IPS DF 19.7 (cell line): ENCODE measurements around the gene TNP2.
A peak's percentile ranks its signal among the peaks of the same experiment; 100 is the strongest.

Experiments
- DNase-seq: peaks from one replicate; pipeline ENCODE4 v3.0.0-alpha.2; 2013; ENCODE audit warnings: low read depth, low spot score

Gene TNP2

DNA sequence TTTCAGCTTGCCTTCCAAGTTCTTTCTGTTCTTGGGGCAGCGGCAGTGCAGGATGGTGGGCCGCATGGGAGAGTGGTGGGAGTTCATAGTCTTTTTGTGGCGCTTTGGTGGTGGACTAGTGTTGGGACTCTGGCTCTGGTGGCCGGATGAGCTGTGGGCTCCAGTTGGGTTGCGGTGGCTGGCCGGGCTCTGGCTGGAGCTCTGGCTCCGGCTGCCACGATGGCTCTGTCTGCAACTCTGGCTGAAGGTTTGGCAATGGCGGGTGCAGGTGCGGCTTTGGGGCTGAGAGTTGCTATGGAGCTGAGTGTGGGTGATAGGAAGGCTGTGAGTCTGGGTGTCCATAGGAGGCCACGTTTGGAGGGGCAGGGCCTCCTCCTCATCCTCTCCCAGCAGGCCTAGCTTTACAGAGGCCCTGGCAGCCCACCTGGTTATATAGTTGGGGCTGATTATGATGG lies at the start of gene TNP2:
Gene TNP2, minus strand, starts transcription at position 405 of the 455 bp plus-strand sequence. Its CDS starts 63 bp downstream, at position 342.
- DNase-seq, result no peak

DNA sequence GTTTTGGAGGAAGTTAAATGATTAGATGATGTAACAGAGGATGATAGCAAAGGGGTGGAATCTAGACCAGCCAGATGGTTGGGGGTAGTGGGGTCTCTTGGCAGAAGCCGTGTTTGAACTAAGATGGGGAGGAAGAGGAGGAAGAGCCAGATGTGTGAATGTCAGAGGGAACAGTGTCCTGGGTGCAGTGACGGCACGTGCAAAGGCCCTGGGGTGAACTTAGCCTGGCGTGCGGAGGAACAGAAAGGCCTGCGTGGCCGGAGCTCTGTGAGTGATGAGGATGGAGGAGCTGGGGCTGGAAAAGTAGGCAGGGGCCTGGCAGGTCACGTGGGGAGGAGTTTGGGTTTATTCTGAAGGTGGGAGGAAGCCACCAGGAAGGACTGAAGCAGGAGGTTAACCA lies 49.7 kb upstream of the TNP2 start:
- no peak for DNase-seq

DNA sequence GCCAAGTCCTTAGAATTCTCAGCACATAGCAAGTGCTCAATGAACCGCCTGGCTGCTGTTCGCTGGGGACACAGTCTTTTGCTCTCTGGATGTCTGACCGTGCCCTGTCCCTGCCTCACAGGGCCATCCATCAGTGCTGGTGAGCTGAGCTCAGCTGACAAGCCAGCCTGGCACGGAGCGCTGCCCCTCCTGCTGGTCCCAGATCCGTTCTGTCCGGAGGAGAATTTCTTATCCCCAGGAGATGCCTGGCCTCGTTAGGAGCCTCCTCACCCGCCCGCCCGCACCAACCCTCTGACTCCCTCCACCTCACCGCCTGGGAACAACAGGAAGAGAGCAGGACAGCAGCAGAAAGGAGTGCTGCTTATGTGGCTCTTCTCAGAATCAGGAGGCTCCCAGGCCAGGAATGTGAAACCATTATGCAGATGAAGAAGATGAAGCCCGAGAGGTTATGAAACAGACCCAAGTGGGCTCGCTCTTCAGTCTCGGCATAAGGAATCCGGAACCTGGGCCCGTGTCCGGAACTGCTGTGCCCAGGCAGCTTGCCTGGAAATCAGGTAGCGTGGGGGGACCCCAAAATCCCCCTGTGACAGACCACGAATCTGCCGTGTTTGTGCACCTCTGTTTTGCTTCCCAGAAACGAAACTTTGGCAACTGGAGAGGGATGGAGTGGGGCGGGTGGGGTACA lies 47.3 kb upstream of the TNP2 start:
- no peak for DNase-seq

DNA sequence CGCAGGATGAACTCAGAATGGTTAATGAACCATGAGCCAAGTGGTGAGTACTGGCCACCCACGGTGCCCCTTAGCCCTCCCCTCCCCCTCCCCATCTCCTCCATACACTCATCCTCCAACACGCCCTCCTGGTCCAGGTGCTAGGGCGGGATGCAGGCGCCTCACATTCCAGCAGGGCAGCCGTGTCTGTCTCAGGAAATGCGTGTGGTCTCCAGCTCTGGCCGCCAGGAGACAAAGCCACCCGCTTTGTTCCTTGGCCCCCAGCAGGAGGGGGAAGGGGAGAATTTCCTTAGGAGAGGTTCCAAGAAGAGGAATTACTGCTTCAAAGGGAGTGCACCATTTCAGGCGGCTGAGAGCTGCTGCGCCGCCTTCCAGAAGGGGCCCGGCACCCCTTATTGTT lies 46.4 kb upstream of the TNP2 start:
- DNase-seq, result peak; percentile 99

DNA sequence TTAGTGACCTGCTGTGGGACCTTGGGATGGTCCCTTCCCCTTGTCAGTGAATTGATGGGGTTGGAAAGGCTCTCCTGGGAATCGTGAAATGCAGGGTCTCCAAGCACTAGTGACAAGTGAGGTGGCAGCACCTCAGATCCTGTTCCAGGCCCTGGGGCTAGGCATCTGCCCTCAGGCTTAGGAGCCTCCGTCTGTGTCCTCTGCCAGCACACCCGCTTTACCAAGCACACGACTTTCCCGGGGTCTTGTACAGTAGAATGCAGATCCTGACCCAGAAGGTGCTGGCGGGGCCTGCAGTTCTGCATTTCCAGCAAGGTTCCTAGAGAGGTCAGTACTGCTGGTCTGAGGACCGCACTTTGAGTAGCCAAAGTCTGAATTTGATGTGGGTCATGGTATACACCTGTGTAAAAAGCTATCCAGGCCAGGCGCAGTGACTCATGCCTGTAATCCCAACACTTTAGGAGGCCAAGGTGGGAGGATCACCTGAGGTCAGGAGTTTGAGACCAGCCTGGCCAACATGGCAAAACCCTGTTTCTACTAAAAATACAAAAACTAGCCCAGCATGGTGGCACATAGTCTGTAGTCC lies 45.3 kb upstream of the TNP2 start:
- no peak for DNase-seq

DNA sequence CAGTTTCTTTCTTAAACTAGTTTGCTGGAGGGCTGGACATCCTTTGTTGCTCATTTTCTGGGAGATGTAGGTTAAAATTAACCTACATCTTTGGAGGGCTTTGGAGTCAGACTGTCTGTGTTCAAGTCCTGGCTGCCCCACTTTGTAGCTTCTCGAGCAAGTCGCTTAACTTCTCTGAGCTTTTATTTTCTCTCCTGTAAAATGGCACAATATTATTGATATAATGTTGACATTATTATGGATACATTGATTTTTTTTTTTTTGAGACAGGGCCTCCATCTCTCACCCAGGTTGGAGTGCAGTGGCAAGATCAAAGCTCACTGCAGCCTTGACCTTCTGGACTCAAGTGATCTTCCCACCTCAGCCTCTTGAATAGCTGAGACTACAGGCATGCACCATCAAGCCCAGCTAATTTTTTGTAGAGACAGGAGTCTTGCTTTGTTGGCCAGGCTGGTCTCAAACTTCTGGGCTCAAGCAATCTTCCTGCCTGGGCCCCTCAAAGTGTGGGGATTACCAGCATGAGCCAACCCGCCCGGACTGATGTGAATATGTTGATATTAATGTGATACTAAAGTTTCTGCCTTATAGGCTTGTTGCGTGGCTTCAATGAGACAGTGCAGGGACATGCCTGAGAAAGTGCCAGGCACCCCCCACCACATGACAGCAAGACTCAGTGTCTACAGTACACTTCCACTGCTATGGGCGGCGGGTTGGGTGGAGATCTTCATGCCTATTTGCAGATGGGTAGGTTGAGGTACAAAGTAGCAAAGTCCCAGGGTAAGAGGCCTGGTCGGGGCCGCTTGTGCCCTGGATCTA lies 44.6 kb upstream of the TNP2 start:
- no peak for DNase-seq

DNA sequence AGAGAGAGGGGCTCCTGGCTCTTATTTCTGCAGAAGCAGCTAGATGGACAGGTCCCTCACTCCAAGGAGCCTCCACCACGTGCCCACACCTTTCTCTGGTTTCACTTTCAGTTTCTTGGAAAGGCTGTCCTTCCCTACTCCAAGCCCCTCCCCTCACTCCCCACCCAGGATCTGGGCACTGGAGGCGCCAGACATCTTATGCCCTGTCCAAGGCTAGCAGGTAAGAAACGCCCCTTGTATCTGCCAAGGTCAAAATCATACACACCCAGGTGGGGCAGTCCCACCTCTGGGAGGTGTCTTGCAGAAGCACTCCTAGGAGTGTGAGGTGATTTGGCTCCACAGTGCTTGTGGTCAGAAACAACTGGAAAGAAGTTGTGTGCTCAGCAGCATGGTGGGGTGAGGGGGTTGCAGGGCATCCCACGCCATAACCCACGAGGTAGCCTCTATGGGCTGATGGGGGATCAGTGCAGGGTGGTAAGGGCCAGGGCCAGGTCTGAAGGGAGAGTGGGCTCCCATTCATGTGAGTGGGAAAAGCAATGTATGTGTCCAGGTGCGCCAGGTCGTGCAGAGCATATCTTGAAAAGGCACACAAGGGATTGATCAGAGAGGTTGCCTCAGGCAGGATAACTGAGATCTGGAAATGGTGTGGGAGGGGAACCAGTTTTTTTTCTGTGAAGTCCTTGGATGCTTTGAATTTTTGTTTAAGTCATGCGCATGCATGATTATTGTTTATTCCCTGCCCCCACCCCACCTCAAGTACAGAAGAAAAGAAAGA lies 43.8 kb upstream of the TNP2 start:
- no peak for DNase-seq

DNA sequence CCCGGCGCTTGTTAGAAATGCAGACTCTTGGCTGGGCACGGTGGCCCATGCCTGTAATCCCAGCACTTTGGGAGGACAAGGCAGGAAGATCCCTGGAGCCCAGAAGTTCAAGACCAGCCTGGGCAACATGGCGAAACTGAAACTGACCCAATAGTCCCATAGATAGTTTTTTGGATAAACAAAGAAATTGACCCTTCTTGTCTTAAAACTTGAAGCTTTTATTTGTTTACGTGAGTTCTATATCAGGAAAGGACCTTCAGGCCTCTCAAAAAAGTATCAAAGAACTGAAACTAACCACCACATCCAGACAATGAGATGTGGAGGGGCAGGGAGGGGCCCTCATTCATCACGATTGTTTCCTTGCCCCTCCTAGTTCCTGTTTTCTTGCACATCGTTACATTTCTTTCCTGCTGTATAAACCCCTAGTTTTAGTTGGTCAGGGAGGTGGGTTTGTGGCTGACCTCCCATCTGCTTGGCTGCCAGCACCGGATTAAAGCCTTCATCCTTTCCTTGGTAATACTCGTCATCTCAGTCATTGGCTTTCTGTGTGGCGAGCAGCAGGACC lies 42.0 kb upstream of the TNP2 start:
- DNase-seq, result no peak

DNA sequence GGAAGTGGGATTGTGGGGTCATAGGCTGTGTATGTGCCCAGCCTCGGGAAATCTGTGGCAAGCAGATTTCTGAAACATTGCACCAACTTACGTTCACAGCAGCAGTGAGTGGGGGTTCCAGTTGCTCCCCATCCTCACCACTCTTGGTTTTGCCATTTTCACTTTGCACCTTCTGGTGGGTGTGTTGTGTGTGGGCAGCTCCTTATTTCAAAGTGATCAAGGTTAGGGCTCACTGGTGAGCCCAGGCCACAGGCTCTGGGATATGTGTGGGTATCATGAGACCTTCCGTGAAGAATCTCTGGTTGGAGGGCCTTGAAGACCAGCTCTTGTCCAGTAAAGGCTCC lies 41.5 kb upstream of the TNP2 start:
- DNase-seq, result no peak

DNA sequence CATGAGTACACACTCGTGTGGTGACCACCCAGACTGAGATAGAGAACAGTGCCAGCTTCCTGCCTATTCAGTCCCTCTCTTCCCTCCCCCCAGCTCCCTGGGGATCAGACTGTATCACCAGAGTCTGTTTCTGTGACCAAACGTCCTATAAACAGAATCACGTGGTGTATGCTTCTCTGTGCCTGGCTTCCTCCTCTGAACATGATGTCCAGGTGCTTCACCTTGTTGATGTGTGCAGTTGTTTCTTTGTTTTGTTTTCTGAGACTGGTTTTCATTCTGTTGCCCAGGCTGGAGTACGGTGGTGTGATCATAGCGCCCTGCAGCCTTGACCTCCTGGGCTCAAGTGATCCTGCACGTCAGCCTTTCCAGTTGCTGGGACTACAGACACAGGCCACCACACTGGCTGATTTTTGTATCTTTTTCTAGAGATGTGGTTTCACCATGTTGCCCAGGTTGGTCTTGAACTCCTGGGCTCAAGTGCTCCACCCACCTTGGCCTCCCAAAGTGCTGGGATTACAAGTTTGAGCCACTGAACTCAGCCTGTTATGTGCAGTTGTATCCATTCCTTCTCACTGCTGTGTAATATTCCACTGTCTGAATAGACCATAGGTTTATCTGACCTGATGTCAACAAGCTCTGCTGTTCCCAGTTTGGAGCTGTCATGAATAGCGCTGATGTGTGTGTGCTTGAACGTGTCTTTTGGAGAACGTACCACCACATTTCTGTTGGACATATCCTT lies 40.9 kb upstream of the TNP2 start:
- DNase-seq, result no peak

DNA sequence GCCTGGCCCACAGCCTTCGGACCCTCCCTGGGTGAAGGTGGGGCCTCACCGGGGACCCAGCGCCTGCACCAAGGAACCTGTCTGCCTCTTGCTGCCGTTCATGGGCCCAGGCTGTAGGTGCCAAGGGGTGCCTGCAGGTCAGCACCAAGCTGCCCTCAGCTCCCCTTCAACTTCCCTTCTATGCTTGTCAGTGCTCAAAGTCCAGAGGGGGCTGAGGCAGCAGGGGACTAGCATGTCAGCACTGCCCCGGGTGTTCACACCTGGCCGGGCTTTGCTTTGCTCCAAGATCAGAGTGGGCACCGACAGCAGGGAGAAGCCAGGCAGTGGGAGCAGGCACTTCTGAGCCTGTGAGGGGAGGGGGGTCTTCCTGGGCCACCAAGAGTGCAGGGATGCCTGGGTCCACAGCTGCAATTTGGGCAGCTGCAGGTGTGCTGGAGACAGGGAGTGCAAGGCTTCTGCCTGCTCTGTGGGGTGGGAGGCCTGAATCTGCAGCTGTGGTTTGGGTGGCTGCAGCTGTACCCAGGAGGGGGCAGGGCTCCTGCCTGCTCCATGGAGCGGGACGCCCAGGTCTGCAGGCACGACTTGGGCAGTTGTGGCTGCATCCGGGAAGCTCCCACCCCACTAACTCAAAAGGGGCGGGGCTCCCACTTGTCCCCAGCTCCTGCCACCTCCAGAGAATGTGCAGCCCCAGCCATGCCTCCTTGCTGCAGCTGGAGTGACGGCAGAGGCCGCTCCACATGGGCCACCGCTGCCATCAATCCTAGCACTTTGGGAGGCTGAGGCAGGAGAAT lies 39.6 kb upstream of the TNP2 start:
- no peak for DNase-seq

DNA sequence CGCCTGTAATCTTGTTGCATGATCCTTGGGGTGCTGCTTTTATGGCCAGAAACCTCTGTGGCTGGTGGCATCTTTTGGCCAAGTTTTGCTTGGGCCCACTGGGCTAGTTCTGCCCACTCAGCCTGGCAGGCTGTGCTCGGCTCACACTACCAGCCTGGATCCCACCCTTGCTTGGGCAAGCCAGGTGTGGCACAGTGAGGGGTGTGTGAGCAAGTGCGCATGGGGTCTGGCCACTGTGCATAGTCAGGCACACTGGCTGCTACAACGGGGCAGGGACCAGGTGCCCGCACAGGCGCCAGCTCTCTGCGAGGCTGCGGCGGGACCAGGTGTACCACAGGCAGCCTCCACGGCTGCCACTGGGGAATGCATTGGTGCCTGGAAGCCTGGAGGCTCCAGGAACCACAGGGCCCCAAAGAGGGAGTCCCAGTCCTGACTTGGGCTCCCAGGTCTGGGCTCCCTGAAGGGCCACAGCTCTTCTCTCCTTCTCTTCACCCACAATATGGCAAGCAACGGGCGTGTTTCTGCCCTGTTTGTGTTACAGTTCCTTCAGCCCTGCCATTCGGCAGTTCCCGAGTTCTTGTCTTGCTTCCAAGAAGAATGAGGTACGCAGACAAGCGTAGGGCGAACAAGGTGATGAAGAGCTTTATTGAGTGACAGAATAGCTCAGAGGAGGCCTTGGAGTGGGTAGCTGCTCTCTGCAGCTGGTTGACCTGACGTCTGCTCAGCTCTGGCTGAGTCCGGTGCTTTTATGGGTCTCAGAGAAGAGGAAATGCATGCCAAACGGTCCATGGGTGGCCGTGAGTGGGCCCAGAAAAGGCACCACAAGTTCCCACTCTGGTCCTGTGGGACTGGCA lies 38.7 kb upstream of the TNP2 start:
- no peak for DNase-seq

DNA sequence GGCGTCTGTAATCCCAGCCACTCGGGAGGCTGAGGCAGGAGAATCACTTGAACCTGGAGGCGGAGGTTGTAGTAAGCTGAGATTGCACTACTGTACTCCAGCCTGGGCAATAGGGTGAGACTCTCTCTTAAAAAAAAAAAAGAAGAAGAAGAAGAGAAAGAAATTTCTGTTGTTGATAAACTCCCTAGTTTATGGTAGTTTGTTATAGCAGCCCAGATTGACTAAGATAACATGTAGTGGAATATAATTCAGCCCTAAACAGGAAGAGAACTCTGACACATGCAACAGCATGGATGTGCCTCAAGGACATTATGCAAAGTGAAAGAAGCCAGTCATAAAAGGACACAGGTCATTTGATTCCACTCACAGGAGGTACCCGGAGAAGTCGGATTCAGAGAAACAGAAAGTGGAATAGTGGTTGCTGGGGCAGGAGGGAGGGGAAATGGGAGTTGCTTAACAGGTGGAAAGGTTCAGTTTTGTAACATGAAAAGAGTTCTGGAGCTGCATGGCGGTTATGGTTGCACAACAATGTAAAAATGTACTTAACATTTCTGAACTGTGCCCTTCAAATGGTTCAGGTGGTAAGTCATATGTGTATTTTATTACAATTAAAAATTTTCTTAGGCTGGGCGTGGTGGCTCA lies 38.0 kb upstream of the TNP2 start:
- DNase-seq, result no peak

DNA sequence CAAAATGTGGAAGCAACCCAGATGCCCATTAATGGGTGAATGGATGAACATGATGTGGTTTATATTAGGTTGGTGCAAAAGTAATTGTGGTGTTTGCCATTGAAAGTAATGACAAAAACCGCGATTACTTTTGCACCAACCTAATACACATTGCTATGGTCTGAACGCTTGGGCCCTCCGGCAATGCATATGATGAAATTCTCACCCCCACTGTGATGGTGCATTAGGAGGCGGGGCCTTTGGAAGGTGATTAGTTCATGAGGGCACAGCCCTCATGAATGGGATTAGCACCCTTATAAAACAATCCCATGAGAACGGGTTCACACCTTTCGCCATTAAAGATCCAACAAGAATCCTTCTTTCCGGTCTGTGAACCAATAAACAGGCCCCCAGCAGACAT lies 37.3 kb upstream of the TNP2 start:
- DNase-seq, result no peak

DNA sequence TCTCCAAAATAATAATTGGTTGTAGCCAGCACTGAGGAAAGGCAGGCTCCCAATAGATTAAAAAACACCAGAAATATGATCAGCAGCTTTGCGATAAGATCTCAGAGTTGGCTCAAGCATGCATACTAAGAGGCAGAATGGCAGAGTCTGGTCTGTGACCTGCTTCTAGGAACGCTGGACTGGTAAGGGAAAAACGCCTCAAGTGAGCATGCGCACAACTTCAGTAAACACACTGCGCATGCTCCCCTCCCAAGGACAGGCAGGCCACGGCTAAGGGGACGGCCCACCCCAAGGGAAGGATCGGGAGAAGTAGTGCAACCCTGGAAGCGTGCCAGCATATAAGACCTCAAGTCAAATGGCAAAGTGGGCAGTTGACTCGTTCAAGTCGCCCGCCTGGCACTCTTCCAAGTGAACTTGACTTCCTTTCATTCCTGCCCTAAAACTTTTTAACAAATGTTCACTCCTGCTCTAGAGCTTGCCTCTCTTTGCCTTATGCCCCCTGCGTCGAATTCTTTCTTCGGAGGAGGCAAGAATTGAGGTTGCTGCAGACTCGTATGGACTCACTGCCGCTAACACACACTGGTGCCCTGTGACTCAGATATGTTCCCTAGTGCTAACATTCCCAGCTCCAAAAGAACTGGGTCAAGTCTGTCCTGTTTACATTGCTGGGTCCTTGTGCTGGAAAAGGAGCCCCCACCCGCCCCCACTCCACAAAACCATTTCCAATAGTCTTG lies 34.4 kb upstream of the TNP2 start:
- no peak for DNase-seq

DNA sequence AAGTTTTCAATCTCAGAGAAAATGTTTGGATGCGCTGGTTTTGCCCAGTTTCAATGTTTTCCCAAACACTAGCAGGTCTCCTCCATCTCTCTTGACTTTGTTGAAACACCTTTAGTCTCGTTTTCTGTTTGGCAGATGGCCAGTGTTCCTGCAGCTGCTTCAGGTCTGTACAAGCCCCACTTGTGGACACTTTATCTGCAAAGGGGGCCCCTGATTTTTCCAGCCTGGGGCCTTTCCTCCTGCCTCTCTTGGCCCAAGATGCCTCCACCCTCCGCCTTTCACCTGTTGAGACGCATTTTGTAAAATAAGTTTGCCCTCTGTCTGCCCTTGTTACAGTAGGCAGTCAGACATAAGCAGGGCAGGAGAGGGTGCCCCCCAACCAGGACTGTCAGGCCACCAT lies 33.9 kb upstream of the TNP2 start:
- DNase-seq, result no peak

DNA sequence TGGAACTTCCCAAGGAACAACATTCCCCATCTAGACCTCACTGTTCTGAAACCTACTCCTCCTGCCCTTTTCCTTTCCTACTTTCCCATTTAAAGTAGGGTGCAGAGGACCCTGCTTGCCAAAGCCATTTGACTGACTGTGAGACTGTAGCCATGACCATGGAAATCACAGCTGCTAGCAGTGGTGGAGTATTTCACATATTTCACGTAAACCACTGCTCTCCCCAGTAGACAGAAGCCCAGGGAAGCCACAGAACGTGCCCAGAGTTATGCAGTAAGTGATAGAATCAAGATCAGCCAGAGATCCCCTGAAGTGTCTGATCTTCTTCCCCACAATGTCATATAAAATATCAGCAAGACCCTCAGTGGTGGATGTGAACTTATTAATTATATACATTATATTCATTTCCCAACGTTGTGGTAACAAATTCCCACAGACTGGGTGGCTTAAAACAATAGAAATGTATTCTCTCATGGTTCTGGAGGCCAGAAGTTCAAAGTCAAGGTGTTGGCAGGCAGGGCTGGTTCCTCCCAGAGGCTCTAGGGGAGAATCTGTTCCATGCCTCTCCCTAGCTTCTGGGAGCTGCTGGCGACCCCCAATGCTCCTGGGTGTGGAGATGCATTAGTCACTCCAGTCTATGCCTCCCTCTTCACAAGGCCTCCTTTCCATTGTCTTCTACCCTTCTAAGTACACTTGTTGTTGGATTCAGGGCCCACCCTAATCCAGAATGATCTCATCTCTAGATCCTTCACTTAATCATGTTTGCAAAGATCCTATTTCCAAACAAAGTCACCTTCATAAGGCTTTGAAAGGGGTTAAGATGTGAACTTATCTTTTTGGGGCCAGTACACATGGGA lies 32.7 kb upstream of the TNP2 start:
- no peak for DNase-seq
